B cell (primary cell): ENCODE data around the gene OVCA2. TPM values are rescaled to one million over a fixed set of nuclear protein-coding genes. Genes with fewer than 3 reads are reported as not detected.

Source experiments
- ATAC-seq: fragments of 200-7000 bp; cut with Tn5 transposase; one replicate; pipeline ENCODE4 v1.10.0; 2021; ENCODE audit warnings: low read depth, mild to moderate bottlenecking, moderate number of reproducible peaks, moderate library complexity
- CTCF ChIA-PET: fragments of 350-600 bp; sonication (Branson Sonifier 250); formaldehyde crosslinking; loops from one replicate; lab custom pipeline; 2021; ENCODE audit warnings: antibody characterized with exemption, inconsistent platforms; lab: Charles Lee
- POLR2A ChIA-PET: fragments of 350-600 bp; sonication (Branson Sonifier 250); formaldehyde crosslinking; loops from one replicate; lab custom pipeline; 2021; ENCODE audit warnings: antibody characterized with exemption; lab: Charles Lee
- DNase-seq: peaks from one replicate; pipeline ENCODE4 v3.0.0; 2013
- H2AFZ ChIP-seq: 2 replicates; pipeline ENCODE4 v1.6.1; 2012; ENCODE audit warnings: mild to moderate bottlenecking, low read depth, low read length; ENCODE audit not compliant: insufficient read depth, poor library complexity, severe bottlenecking
- H3K27ac ChIP-seq, 2 donors: 1 replicate in 1 of 2; 2 replicates in 1 of 2; pipeline ENCODE4 v1.5.1; 2012 to 2013; ENCODE audit warnings: low read length in 2 of 2, mild to moderate bottlenecking in 2 of 2, moderate library complexity in 1 of 2
- H3K27me3 ChIP-seq, 4 experiments: fragments of 200-600 bp in 1 of 4; sonication (generic) in 1 of 4; replicated peaks in 1 of 4; 1 replicate in 2 of 4; 2 replicates in 2 of 4; pipeline versions ENCODE4 v1.6.1 to v1.7.0; 2013 to 2016; ENCODE audit warnings: low read length in 3 of 4, mild to moderate bottlenecking in 2 of 4, mixed read lengths in 1 of 4, moderate library complexity in 1 of 4; ENCODE audit not compliant: insufficient read depth in 4 of 4, control insufficient read depth in 3 of 4; ENCODE audit errors: control extremely low read depth in 1 of 4
- H3K36me3 ChIP-seq, 2 experiments: replicated peaks in 1 of 2; 1 replicate in 1 of 2; 2 replicates in 1 of 2; pipeline versions ENCODE4 v1.6.1 to v1.7.1; 2013; ENCODE audit warnings: low read length in 1 of 2; ENCODE audit not compliant: insufficient read depth in 2 of 2, control insufficient read depth in 1 of 2; ENCODE audit errors: control extremely low read depth in 1 of 2, extremely low read depth in 1 of 2
- H3K4me1 ChIP-seq, 2 donors: fragments of 200-600 bp in 1 of 2; sonication (generic) in 1 of 2; 1 replicate in 1 of 2; 2 replicates in 1 of 2; pipeline versions ENCODE4 v1.5.1 to v1.6.1; 2013 to 2017; ENCODE audit warnings: low read length in 2 of 2; ENCODE audit not compliant: control insufficient read depth in 2 of 2, insufficient read depth in 2 of 2
- H3K4me2 ChIP-seq: replicated peaks from 2 replicates; pipeline ENCODE3; 2012; ENCODE audit warnings: mild to moderate bottlenecking, low read depth, low read length; ENCODE audit not compliant: poor library complexity, severe bottlenecking
- H3K4me3 ChIP-seq, 5 experiments: fragments of 200-600 bp in 1 of 5; sonication (generic) in 1 of 5; 1 replicate in 3 of 5; 2 replicates in 2 of 5; pipeline versions ENCODE4 v1.5.1 to v1.7.0; 2011 to 2016; ENCODE audit warnings: low read length in 4 of 5, mild to moderate bottlenecking in 4 of 5, low read depth in 2 of 5, control low read depth in 1 of 5, moderate library complexity in 1 of 5; ENCODE audit not compliant: insufficient read depth in 1 of 5; ENCODE audit errors: control extremely low read depth in 1 of 5, extremely low read depth in 1 of 5
- H3K79me2 ChIP-seq: fragments of 200-600 bp; sonication (generic); one replicate; pipeline ENCODE4 v1.6.0; 2016; ENCODE audit warnings: low read length; ENCODE audit not compliant: control insufficient read depth, insufficient read depth
- H3K9ac ChIP-seq: fragments of 200-600 bp; sonication (generic); 2 replicates; pipeline ENCODE4 v1.6.1; 2017; ENCODE audit warnings: mild to moderate bottlenecking, low read length, moderate library complexity
- H3K9me3 ChIP-seq, 3 donors: one replicate each; pipeline versions ENCODE4 v1.6.1 to v1.7.1; 2013; ENCODE audit warnings: low read length in 2 of 3; ENCODE audit not compliant: control insufficient read depth in 2 of 3, insufficient read depth in 1 of 3; ENCODE audit errors: control extremely low read depth in 1 of 3
- H4K20me1 ChIP-seq: 2 replicates; pipeline ENCODE4 v1.6.0; 2012; ENCODE audit warnings: mild to moderate bottlenecking, low read length; ENCODE audit not compliant: insufficient read depth, control insufficient read depth, poor library complexity, severe bottlenecking
- H3K27ac Mint-ChIP-seq: one replicate; pipeline ENCODE4 v1.8.0; 2021; ENCODE audit warnings: mixed read lengths
- H3K27me3 Mint-ChIP-seq: one replicate; pipeline ENCODE4 v1.8.0; 2021; ENCODE audit warnings: mixed read lengths
- H3K4me1 Mint-ChIP-seq: one replicate; pipeline ENCODE4 v1.8.0; 2021; ENCODE audit warnings: mixed read lengths
- H3K4me3 Mint-ChIP-seq: one replicate; pipeline ENCODE4 v1.8.0; 2021; ENCODE audit warnings: mixed read lengths
- H3K9me3 Mint-ChIP-seq: one replicate; pipeline ENCODE4 v1.8.0; 2022; ENCODE audit warnings: mixed read lengths; ENCODE audit not compliant: insufficient read depth
- EZH2 ChIP-seq: IDR thresholded peaks from 2 replicates; pipeline ENCODE4 v1.6.1; 2012; ENCODE audit warnings: borderline replicate concordance, low read depth, mild to moderate bottlenecking, moderate library complexity, low read length; ENCODE audit not compliant: insufficient read depth, poor library complexity, severe bottlenecking
- WGBS: methylation state at CpG from one replicate; pipeline ENCODE4 v1.1.5; 2013; ENCODE audit warnings: missing lambda C conversion rate; ENCODE audit not compliant: insufficient coverage; 5-methylcytosine and 5-hydroxymethylcytosine counted together
- intact Hi-C: fragments of 100-400 bp; cut with micrococcal nuclease; formaldehyde crosslinking; loops from one replicate; pipeline ENCODE4 v1.10.0; 2022
- polyA plus RNA-seq: library from polyadenylated mRNA; depleted of rRNA; stranded (reverse); fragments of >200 nt; gene quantifications from 2 replicates; pipeline ENCODE4 v1.2.3, GENCODE V29; 2012
- total RNA-seq, 2 donors: library from RNA; stranded (reverse); fragments of 120-200 nt in 1 of 2; gene quantifications; 1 replicate in 1 of 2; 2 replicates in 1 of 2; pipeline versions ENCODE4 v1.2.3 to v1.2.4, GENCODE V29; 2013 to 2022
- TF ChIP-seq, protein P1 (sequence below): fragments of 200-600 bp; IDR thresholded peaks from one replicate; pipeline ENCODE4 v1.8.0; 2022; ENCODE audit warnings: antibody characterized with exemption, mild to moderate bottlenecking

The OVCA2 gene
- total and polyA plus RNA-seq, 2 donors (not counting 1 experiment from before 2014, with no cell fraction given) = 23.2 to 43.9 TPM

DNA sequence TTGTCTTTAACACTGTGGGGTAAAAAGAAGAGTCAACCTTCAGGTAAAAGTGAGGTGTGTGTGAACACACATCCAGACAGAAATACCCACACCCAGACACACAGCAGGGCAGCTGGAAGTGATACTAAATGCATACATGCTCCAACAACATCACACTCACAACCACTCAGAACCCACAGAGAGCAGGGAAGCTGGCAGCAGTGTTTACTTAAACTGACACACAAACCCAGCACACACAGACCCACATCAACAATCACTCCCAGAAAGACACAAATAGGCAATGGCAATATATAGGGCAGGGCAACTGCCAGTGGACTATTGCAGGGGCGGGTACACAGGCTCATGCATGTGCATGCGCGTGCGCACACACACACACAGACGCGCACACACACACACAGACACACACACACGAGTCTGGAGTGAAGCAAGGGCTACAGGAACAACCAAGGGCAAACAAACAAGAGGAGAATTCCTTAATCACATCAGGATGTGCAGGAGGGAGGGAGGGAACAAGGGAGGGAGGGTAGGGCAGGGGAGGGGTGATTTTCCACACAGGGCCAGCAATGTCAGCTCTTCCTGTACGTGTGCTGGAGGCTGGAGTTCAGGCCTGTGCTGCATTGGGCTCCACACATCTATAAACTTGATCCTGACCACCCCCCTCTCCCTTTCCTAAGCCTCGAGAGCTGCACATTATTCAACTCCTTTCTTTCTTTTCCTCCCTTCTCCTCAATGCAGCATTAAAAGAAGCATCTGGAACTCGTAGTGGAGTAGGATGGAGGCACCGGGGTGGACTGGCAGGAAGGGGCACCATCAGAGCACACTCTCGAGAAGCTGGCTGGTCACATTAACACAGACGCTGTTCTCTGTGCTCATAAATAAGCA is 43.2 kb downstream of the OVCA2 start:
- no peaks in the 10 kb centered on the region for H4K20me1 ChIP-seq
- H3K9ac ChIP-seq = no peak overlapping the region
- intact Hi-C loops = loop anchor here (10.0 kb wide), 1 partner anchor 50 kb away; no protein-coding TSS in a partner anchor
- no peak for ATAC-seq
- CTCF ChIA-PET = interaction anchor here (0.5 to 6.6 kb wide), 4 partner anchors 21 to 175 kb away, joined by 3 to 92 read pairs (median 5); partner anchors contain the start of gene HIC1
- no peak overlapping the region for H3K4me3 ChIP-seq
- Mint-ChIP-seq H3K27me3 (no peaks in the 10 kb centered on the region), H3K4me1 (peaks cover 61% of the 10 kb centered on the region), H3K9me3 (no peaks in the 10 kb centered on the region), H3K27ac (no peak overlapping the region), H3K4me3 (no peak overlapping the region)
- H3K79me2 ChIP-seq = no peaks in the 10 kb centered on the region
- no peaks in the 10 kb centered on the region for H3K27me3 ChIP-seq
- no peak overlapping the region for H3K4me2 ChIP-seq
- H3K36me3 ChIP-seq = peaks cover 0 to 26% of the 10 kb centered on the region in 2 experiments
- no peaks in the 10 kb centered on the region for H3K9me3 ChIP-seq
- DNase-seq = no peak
- TF ChIP-seq EZH2 = no peak
- TF ChIP-seq, protein P1, sequence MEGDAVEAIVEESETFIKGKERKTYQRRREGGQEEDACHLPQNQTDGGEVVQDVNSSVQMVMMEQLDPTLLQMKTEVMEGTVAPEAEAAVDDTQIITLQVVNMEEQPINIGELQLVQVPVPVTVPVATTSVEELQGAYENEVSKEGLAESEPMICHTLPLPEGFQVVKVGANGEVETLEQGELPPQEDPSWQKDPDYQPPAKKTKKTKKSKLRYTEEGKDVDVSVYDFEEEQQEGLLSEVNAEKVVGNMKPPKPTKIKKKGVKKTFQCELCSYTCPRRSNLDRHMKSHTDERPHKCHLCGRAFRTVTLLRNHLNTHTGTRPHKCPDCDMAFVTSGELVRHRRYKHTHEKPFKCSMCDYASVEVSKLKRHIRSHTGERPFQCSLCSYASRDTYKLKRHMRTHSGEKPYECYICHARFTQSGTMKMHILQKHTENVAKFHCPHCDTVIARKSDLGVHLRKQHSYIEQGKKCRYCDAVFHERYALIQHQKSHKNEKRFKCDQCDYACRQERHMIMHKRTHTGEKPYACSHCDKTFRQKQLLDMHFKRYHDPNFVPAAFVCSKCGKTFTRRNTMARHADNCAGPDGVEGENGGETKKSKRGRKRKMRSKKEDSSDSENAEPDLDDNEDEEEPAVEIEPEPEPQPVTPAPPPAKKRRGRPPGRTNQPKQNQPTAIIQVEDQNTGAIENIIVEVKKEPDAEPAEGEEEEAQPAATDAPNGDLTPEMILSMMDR = no peak
- no peak overlapping the region for H3K27ac ChIP-seq
- WGBS = 93% methylated on average over 4 of the region's 13 CpGs
- POLR2A ChIA-PET = no interaction called here
- H2AFZ ChIP-seq = no peak overlapping the region
- H3K4me1 ChIP-seq = peaks cover 38 to 56% of the 10 kb centered on the region in 2 donors

DNA sequence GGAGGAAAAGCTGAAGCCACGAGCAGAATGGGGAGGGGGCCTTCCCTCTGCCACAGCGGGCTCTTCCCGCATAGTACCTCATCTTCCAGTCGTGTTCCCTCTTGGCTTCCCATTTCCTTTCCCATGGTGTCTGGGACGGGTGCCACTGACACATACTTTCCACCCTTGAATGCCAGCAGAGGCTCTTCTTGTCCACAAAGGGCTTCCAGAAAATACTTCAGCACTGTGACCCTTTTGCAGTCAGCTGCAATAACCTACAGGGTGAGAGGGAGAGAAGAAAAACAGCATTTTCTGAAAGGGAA is 43.8 kb downstream of the OVCA2 start:
- no peak for TF ChIP-seq EZH2
- TF ChIP-seq, protein P1 = no peak
- WGBS = 89% methylated on average over 5 of the region's 5 CpGs
- no peak overlapping the region for H3K4me2 ChIP-seq
- ATAC-seq (no peak), DNase-seq (no peak)
- Mint-ChIP-seq H3K27me3 (no peaks in the 10 kb centered on the region), H3K9me3 (no peaks in the 10 kb centered on the region), H3K4me3 (no peak overlapping the region), H3K4me1 (peaks cover 67% of the 10 kb centered on the region), H3K27ac (no peak overlapping the region)
- no peaks in the 10 kb centered on the region for H4K20me1 ChIP-seq
- H3K79me2 ChIP-seq = no peaks in the 10 kb centered on the region
- H3K27me3 ChIP-seq = no peaks in the 10 kb centered on the region
- H3K4me1 ChIP-seq = peaks cover 44 to 62% of the 10 kb centered on the region in 2 donors
- POLR2A ChIA-PET = no interaction called here
- H3K9me3 ChIP-seq = no peaks in the 10 kb centered on the region
- no peak overlapping the region for H3K9ac ChIP-seq
- H3K27ac ChIP-seq = no peak overlapping the region
- H2AFZ ChIP-seq = no peak overlapping the region
- no peak overlapping the region for H3K4me3 ChIP-seq
- CTCF ChIA-PET = interaction anchor here (1.2 to 6.6 kb wide), 2 partner anchors 29 to 159 kb away, joined by 7 to 92 read pairs; partner anchors contain the start of gene HIC1
- intact Hi-C loops = loop anchor here (10.0 kb wide), 1 partner anchor 49 kb away; no protein-coding TSS in a partner anchor
- peaks cover 0 to 26% of the 10 kb centered on the region in 2 experiments for H3K36me3 ChIP-seq
